Smooth muscle cell (in vitro differentiated cells): Measurements from ENCODE around the gene TRIM25. TPM values are rescaled to one million over a fixed set of nuclear protein-coding genes. Genes with fewer than 3 reads are reported as not detected.

Experiments used
- DNase-seq: peaks from one replicate; lab custom pipeline; 2025; ENCODE audit not compliant: unreplicated experiment; lab: John Stamatoyannopoulos, UW
- H2AFZ ChIP-seq: fragments of 200-600 bp; sonication (generic); 2 replicates; pipeline ENCODE4 v1.6.0; 2016; ENCODE audit warnings: antibody characterized with exemption, low read depth, mild to moderate bottlenecking
- H3F3A ChIP-seq: fragments of 200-600 bp; sonication (generic); 2 replicates; pipeline ENCODE4 v1.6.0; 2017; ENCODE audit warnings: antibody characterized with exemption, low read depth
- H3K27ac ChIP-seq: fragments of 200-600 bp; sonication (generic); 2 replicates; pipeline ENCODE4 v1.5.1; 2016; ENCODE audit warnings: low read depth, mild to moderate bottlenecking
- H3K27me3 ChIP-seq: fragments of 200-600 bp; sonication (generic); 2 replicates; pipeline ENCODE4 v1.6.1; 2016; ENCODE audit warnings: low read depth, mild to moderate bottlenecking
- H3K36me3 ChIP-seq: fragments of 200-600 bp; sonication (generic); 2 replicates; pipeline ENCODE4 v1.5.1; 2016; ENCODE audit warnings: low read depth
- H3K4me1 ChIP-seq: fragments of 200-600 bp; sonication (generic); 2 replicates; pipeline ENCODE4 v1.5.1; 2016; ENCODE audit warnings: low read depth
- H3K4me2 ChIP-seq: fragments of 200-600 bp; sonication (generic); 2 replicates; pipeline ENCODE4 v1.6.0; 2016; ENCODE audit warnings: mild to moderate bottlenecking
- H3K4me3 ChIP-seq: fragments of 200-600 bp; sonication (generic); 2 replicates; pipeline ENCODE4 v1.5.1; 2016; ENCODE audit warnings: mild to moderate bottlenecking
- H3K79me2 ChIP-seq: fragments of 200-600 bp; sonication (generic); 2 replicates; pipeline ENCODE4 v1.6.0; 2016; ENCODE audit warnings: low read depth, mild to moderate bottlenecking
- H3K9ac ChIP-seq: fragments of 200-600 bp; sonication (generic); 2 replicates; pipeline ENCODE4 v1.6.0; 2016; ENCODE audit warnings: low read depth
- H3K9me3 ChIP-seq: fragments of 200-600 bp; sonication (generic); replicated peaks from 2 replicates; pipeline ENCODE4 v1.5.1; 2016; ENCODE audit warnings: low read depth
- H4K20me1 ChIP-seq: fragments of 200-600 bp; sonication (generic); 2 replicates; pipeline ENCODE4 v1.6.0; 2016; ENCODE audit warnings: low read depth
- CTCF ChIP-seq: fragments of 200-600 bp; sonication (generic); IDR thresholded peaks from 2 replicates; pipeline ENCODE4 v1.5.1; 2017; ENCODE audit warnings: borderline replicate concordance, mild to moderate bottlenecking, antibody characterized with exemption; ENCODE audit not compliant: insufficient read depth, poor library complexity, severe bottlenecking
- WGBS: methylation state at CpG from one replicate; pipeline ENCODE4 v1.1.7; 2016; ENCODE audit warnings: low lambda C conversion rate; 5-methylcytosine and 5-hydroxymethylcytosine counted together
- polyA plus RNA-seq: library from polyadenylated mRNA; unstranded; fragments of >200 nt; fragmentation: Nextera tagmentation; extraction: Ambion mirVana; gene quantifications from 2 replicates; pipeline ENCODE4 v1.2.1, GENCODE V29; 2016
- total RNA-seq: library from RNA; depleted of rRNA; stranded (reverse); fragments of >200 nt; gene quantifications from 2 replicates; pipeline ENCODE4 v1.2.3, GENCODE V29; 2014

TRIM25 gene
- total and polyA plus RNA-seq, 2 experiments from 2014 or later, result 2.6 to 7.1 TPM

GRCh38 chr17:56949595-56949994 lies 35.7 kb upstream of the TRIM25 start:
- Histone ChIP-seq H3K4me3 (no peak overlapping the region), H3K27me3 (no peaks in the 10 kb centered on the region), H3K36me3 (peaks cover 15% of the 10 kb centered on the region), H4K20me1 (peaks cover 31% of the 10 kb centered on the region), H2AFZ (no peak overlapping the region), H3K4me1 (no peaks in the 10 kb centered on the region), H3F3A (no peaks in the 10 kb centered on the region), H3K4me2 (no peak overlapping the region), H3K27ac (no peak overlapping the region), H3K9ac (no peak overlapping the region), H3K79me2 (peaks cover 9% of the 10 kb centered on the region), H3K9me3 (no peaks in the 10 kb centered on the region)
- TF ChIP-seq CTCF, result no peak
- 94% methylated on average over 3 of the region's 3 CpGs for WGBS
- no peak for DNase-seq

GRCh38 chr17:56948491-56948890 lies 34.6 kb upstream of the TRIM25 start:
- DNase-seq, result no peak
- H3K36me3 ChIP-seq, result peaks cover 22% of the 10 kb centered on the region
- 97% methylated on average over 1 of the region's 1 CpG for WGBS
- H3K4me1 ChIP-seq, result no peaks in the 10 kb centered on the region
- no peak overlapping the region for H3K27ac ChIP-seq
- H3K9me3 ChIP-seq, result no peaks in the 10 kb centered on the region
- no peak overlapping the region for H3K4me2 ChIP-seq
- H3K4me3 ChIP-seq, result no peak overlapping the region
- H2AFZ ChIP-seq, result no peak overlapping the region
- H3K27me3 ChIP-seq, result no peaks in the 10 kb centered on the region
- no peaks in the 10 kb centered on the region for H3F3A ChIP-seq
- H3K9ac ChIP-seq, result no peak overlapping the region
- peaks cover 20% of the 10 kb centered on the region for H4K20me1 ChIP-seq
- H3K79me2 ChIP-seq, result peaks cover 8% of the 10 kb centered on the region
- TF ChIP-seq CTCF, result no peak

- Histone ChIP-seq H3K4me1 (no peaks in the 10 kb centered on the region), H3K4me3 (no peak overlapping the region), H3K79me2 (peaks cover 5% of the 10 kb centered on the region), H3K9ac (no peak overlapping the region), H3K4me2 (no peak overlapping the region), H3K27me3 (no peaks in the 10 kb centered on the region), H3K36me3 (peaks cover 24% of the 10 kb centered on the region), H2AFZ (no peak overlapping the region), H4K20me1 (peaks cover 15% of the 10 kb centered on the region), H3K27ac (no peak overlapping the region), H3K9me3 (no peaks in the 10 kb centered on the region), H3F3A (no peaks in the 10 kb centered on the region)
- 96% methylated on average over 1 of the region's 1 CpG for WGBS
- no peak for TF ChIP-seq CTCF
- DNase-seq, result no peak
Observed at GRCh38 chr17:56947741-56948140, 33.9 kb upstream of the TRIM25 start.

GRCh38 chr17:56945938-56946505 lies 32.2 kb upstream of the TRIM25 start:
- Histone ChIP-seq H3K9ac (no peak overlapping the region), H3K4me3 (no peak overlapping the region), H2AFZ (no peak overlapping the region), H3K9me3 (no peaks in the 10 kb centered on the region), H3K36me3 (peaks cover 24% of the 10 kb centered on the region), H3F3A (no peaks in the 10 kb centered on the region), H3K27me3 (no peaks in the 10 kb centered on the region), H3K79me2 (no peaks in the 10 kb centered on the region), H3K4me1 (no peaks in the 10 kb centered on the region), H3K27ac (no peak overlapping the region), H3K4me2 (no peak overlapping the region), H4K20me1 (no peaks in the 10 kb centered on the region)
- 95% methylated on average over 3 of the region's 3 CpGs for WGBS
- no peak for TF ChIP-seq CTCF
- DNase-seq, result no peak
